Mesothelial cell of epicardium (in vitro differentiated cells): Measurements from ENCODE around the gene UNC5CL. TPM values are rescaled to one million over a fixed set of nuclear protein-coding genes. Genes with fewer than 3 reads are reported as not detected.

Experiments
- DNase-seq, 2 experiments: peaks; one replicate each; pipeline ENCODE4 v3.0.0; 2021; ENCODE audit warnings: low spot score in 2 of 2; ENCODE audit not compliant: unreplicated experiment in 2 of 2
- H3K27ac Mint-ChIP-seq: 2 replicates; pipeline ENCODE4 v1.8.0; 2021; ENCODE audit warnings: mixed read lengths
- H3K27me3 Mint-ChIP-seq: 2 replicates; pipeline ENCODE4 v1.8.0; 2021; ENCODE audit warnings: low read depth, mixed read lengths
- H3K36me3 Mint-ChIP-seq: 2 replicates; pipeline ENCODE4 v1.8.0; 2021; ENCODE audit warnings: mixed read lengths
- H3K4me1 Mint-ChIP-seq: 2 replicates; pipeline ENCODE4 v1.8.0; 2021; ENCODE audit warnings: mixed read lengths
- H3K4me3 Mint-ChIP-seq: 2 replicates; pipeline ENCODE4 v1.8.0; 2021; ENCODE audit warnings: mild to moderate bottlenecking, moderate library complexity, mixed read lengths
- H3K9me3 Mint-ChIP-seq: 2 replicates; pipeline ENCODE4 v1.8.0; 2021; ENCODE audit warnings: mixed read lengths
- CTCF ChIP-seq: fragments of 200-600 bp; sonication (generic); IDR thresholded peaks from one replicate; pipeline ENCODE4 v1.5.0; 2021; ENCODE audit warnings: antibody characterized with exemption; ENCODE audit not compliant: unreplicated experiment
- total RNA-seq: library from RNA; stranded (reverse); gene quantifications from 3 replicates; pipeline ENCODE4 v1.2.1, GENCODE V29; 2021

The UNC5CL gene
- total RNA-seq, 1 donor from 2014 or later, result 2.0 TPM

DNA sequence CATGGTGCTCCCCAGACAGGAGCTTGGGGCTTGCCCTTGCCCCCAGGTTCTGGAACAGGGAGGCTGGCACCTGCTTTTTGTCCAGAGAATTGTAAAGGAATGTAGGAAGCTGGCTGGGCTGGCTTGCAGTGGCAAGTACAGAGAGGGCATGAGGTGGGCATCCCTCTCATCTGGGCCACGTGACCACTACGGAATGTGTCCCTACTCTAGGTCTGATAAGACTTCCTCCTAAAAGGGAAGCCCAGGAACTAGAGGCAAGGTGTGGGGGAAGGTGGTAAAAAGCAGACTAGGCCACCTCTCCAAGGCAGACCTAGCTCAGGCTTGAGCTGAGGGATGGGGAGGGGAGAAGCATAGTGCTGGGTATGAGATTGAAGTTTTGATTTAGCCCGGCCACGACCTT is 38.8 kb downstream of the UNC5CL start:
- no peak for DNase-seq
- peaks cover 24% of the 10 kb centered on the region for H3K4me1 Mint-ChIP-seq
- no peak for TF ChIP-seq CTCF
- H3K27me3 Mint-ChIP-seq, result peaks cover 10% of the 10 kb centered on the region
- no peaks in the 10 kb centered on the region for H3K36me3 Mint-ChIP-seq
- H3K27ac Mint-ChIP-seq, result no peak overlapping the region
- no peaks in the 10 kb centered on the region for H3K9me3 Mint-ChIP-seq
- H3K4me3 Mint-ChIP-seq, result no peak overlapping the region

DNA sequence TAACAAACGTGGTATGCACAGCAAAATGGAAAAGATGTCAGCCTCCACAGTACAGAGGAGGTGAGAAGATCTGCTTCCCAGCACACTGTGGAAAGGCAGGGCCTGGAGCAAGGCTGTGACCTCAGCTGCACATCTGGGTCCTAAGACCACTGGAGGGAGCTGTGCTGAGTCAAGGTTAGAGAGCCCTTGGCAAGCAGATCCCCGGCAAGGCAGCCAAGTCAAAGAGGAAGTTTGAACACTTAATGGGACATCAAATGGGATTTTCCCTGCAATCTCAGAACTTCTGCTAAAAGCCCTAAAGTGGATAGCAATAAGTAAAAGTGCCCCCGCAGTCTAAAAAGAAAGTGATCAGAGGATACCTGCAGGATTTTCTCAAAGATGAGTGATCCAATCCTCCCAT is 39.5 kb downstream of the UNC5CL start:
- no peaks in the 10 kb centered on the region for H3K9me3 Mint-ChIP-seq
- TF ChIP-seq CTCF, result no peak
- peaks cover 24% of the 10 kb centered on the region for H3K4me1 Mint-ChIP-seq
- no peak overlapping the region for H3K27ac Mint-ChIP-seq
- H3K36me3 Mint-ChIP-seq, result no peaks in the 10 kb centered on the region
- DNase-seq, result no peak
- H3K27me3 Mint-ChIP-seq, result peaks cover 9% of the 10 kb centered on the region
- no peak overlapping the region for H3K4me3 Mint-ChIP-seq

DNA sequence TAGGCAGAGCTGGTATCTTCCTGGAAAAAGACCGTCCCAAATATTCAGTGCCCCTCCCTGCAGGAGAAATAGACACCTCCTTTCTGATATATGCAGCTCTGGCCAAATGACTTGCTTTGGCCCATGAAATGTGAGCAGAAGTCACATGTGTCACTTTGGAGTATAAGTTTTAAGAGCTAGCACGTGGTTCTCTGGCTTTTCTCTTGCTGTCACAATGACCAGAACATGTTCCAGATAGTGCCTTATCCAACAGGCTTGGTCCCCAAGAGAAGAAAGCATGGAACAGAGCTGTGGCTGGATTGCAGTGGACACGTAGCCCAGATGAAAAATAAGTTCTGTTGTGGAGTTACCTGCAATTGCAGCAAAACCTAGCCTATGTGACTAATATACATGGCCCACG is 40.4 kb downstream of the UNC5CL start:
- no peak overlapping the region for H3K4me3 Mint-ChIP-seq
- TF ChIP-seq CTCF, result no peak
- no peaks in the 10 kb centered on the region for H3K9me3 Mint-ChIP-seq
- H3K36me3 Mint-ChIP-seq, result no peaks in the 10 kb centered on the region
- H3K4me1 Mint-ChIP-seq, result peaks cover 24% of the 10 kb centered on the region
- H3K27ac Mint-ChIP-seq, result no peak overlapping the region
- no peak for DNase-seq
- peaks cover 6% of the 10 kb centered on the region for H3K27me3 Mint-ChIP-seq

DNA sequence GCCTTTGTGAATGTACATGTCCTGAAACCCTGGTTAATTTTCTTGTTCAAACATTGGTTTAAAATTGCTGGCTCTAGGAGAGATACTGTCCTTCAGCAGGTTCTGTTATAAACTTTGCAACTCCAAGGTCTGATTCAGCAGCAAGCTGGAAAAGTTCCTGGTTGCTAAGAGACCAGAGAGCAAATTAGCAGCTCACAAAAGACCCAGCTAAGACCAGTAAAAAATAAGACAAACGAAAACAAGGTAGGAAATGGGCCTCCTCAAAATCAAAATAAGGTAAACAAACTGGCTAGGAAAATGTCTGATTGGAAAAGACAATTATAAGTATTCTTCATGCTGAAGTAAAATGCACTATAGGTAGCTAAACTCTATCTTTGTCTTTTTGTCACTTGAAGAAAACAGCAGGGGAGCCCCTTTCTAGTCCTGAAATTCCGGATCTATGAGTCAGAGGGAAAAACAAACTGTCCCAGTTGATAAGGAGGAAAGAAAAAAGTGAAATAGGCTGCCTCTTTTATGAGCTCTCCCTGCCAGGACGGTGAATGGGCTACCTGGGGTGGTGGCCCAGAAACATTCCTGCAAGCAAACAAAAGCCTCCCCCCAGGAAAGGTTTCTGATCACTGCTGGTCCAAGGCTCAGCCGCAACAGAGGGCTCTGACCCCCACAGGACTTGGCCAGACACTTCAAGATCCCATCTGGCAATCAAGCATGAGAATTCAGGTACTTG is 41.6 kb downstream of the UNC5CL start:
- no peaks in the 10 kb centered on the region for H3K9me3 Mint-ChIP-seq
- no peak for DNase-seq
- H3K4me3 Mint-ChIP-seq, result no peak overlapping the region
- H3K27ac Mint-ChIP-seq, result peak overlapping the region; percentile 89
- H3K4me1 Mint-ChIP-seq, result peaks cover 24% of the 10 kb centered on the region
- no peaks in the 10 kb centered on the region for H3K36me3 Mint-ChIP-seq
- no peaks in the 10 kb centered on the region for H3K27me3 Mint-ChIP-seq
- TF ChIP-seq CTCF, result no peak

DNA sequence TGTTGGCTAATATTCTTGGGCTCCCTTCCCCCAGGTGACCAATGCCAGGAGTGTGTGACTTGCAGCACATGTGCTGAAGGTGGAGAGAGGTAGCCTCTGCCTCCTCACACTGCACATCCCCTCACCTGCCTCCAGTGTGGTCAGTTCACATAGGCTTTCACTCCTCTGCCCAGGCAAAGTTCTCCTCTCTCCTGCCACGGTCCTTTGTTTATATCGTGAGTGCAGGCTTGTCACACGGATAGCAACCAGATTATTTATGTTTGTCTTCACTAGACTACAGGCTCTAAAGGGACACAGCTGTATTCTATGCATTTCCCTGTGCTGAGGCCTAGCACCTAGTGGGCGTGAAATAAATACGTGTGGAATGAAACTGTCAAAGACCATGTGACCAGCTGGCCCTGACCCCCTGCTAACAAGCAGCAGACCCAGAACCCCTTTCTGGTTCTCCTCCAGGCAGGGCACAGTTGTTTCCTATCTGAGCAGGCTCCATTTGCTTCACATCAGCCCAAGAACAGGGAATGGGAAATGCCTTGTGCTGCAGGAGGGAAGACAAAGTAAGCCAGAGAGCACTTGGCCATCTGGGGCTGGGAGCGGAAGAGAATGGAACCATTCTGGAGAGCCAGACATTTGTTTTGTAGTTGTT is 42.3 kb downstream of the UNC5CL start:
- Mint-ChIP-seq H3K27me3 (peaks cover 4% of the 10 kb centered on the region), H3K9me3 (no peaks in the 10 kb centered on the region), H3K4me3 (no peak overlapping the region), H3K27ac (peak overlapping the region; percentile 89), H3K4me1 (peaks cover 24% of the 10 kb centered on the region), H3K36me3 (no peaks in the 10 kb centered on the region)
- no peak for TF ChIP-seq CTCF
- no peak for DNase-seq
